Neural crest cell (in vitro differentiated cells): Measurements from ENCODE around the gene SYNM. TPM values are rescaled to one million over a fixed set of nuclear protein-coding genes. Genes with fewer than 3 reads are reported as not detected.

Source experiments
- DNase-seq: peaks from one replicate; pipeline ENCODE4 v3.0.0; 2021; ENCODE audit warnings: low read depth, mixed read lengths, low spot score
- H3K27ac Mint-ChIP-seq: one replicate; pipeline ENCODE4 v1.8.0; 2021; ENCODE audit warnings: mild to moderate bottlenecking, mixed read lengths; ENCODE audit not compliant: unreplicated experiment
- H3K27me3 Mint-ChIP-seq: 2 replicates; pipeline ENCODE4 v1.8.0; 2021; ENCODE audit warnings: low read depth, mild to moderate bottlenecking, mixed read lengths
- H3K36me3 Mint-ChIP-seq: 2 replicates; pipeline ENCODE4 v1.8.0; 2021; ENCODE audit warnings: low read depth, mild to moderate bottlenecking, mixed read lengths
- H3K4me1 Mint-ChIP-seq: 2 replicates; pipeline ENCODE4 v1.8.0; 2021; ENCODE audit warnings: mixed read lengths
- H3K4me3 Mint-ChIP-seq: one replicate; pipeline ENCODE4 v1.8.0; 2021; ENCODE audit warnings: mild to moderate bottlenecking, mixed read lengths
- H3K9me3 Mint-ChIP-seq: 2 replicates; pipeline ENCODE4 v1.8.0; 2021; ENCODE audit warnings: mixed read lengths
- total RNA-seq: library from RNA; stranded (reverse); gene quantifications from 2 replicates; pipeline ENCODE4 v1.2.1, GENCODE V29; 2021
- TF ChIP-seq, protein P1 (sequence below): fragments of 200-600 bp; sonication (generic); conservative IDR thresholded peaks from 2 replicates; pipeline ENCODE4 v1.5.0; 2021; ENCODE audit warnings: antibody characterized with exemption, mild to moderate bottlenecking

The SYNM gene
- total RNA-seq, 1 donor from 2014 or later = 3.1 TPM

DNA sequence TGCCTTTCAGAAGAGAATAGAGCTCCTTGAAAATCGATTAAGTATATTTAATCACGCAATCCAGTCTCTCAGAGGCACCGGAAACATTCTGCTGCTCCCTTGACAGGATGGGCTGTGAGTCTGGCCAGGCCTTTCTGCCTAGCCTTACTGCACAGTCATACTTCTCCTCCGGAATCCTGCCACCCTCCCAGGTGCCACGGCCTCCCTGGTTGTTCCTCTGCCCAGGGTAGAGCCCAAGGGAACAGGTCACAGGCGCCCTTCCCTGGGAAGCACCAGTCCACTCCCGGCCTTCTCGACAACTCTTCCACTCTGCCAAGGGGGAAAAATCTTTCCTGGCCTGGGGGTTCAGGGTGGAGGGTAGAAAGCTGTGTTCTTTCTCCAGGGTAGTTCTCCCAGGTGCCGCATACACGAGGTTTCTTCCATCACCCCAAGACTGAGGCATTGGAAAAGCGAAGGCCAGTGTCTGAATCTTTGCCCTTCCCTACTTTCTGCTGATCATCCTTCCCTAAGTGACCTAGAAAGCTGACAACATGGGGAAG lies 17.4 kb upstream of the SYNM start:
- Mint-ChIP-seq H3K4me3 (no peak overlapping the region), H3K36me3 (no peaks in the 10 kb centered on the region), H3K9me3 (no peaks in the 10 kb centered on the region), H3K4me1 (no peaks in the 10 kb centered on the region), H3K27ac (no peak overlapping the region), H3K27me3 (no peaks in the 10 kb centered on the region)
- TF ChIP-seq, protein P1, sequence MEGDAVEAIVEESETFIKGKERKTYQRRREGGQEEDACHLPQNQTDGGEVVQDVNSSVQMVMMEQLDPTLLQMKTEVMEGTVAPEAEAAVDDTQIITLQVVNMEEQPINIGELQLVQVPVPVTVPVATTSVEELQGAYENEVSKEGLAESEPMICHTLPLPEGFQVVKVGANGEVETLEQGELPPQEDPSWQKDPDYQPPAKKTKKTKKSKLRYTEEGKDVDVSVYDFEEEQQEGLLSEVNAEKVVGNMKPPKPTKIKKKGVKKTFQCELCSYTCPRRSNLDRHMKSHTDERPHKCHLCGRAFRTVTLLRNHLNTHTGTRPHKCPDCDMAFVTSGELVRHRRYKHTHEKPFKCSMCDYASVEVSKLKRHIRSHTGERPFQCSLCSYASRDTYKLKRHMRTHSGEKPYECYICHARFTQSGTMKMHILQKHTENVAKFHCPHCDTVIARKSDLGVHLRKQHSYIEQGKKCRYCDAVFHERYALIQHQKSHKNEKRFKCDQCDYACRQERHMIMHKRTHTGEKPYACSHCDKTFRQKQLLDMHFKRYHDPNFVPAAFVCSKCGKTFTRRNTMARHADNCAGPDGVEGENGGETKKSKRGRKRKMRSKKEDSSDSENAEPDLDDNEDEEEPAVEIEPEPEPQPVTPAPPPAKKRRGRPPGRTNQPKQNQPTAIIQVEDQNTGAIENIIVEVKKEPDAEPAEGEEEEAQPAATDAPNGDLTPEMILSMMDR = no peak
- DNase-seq = no peak

DNA sequence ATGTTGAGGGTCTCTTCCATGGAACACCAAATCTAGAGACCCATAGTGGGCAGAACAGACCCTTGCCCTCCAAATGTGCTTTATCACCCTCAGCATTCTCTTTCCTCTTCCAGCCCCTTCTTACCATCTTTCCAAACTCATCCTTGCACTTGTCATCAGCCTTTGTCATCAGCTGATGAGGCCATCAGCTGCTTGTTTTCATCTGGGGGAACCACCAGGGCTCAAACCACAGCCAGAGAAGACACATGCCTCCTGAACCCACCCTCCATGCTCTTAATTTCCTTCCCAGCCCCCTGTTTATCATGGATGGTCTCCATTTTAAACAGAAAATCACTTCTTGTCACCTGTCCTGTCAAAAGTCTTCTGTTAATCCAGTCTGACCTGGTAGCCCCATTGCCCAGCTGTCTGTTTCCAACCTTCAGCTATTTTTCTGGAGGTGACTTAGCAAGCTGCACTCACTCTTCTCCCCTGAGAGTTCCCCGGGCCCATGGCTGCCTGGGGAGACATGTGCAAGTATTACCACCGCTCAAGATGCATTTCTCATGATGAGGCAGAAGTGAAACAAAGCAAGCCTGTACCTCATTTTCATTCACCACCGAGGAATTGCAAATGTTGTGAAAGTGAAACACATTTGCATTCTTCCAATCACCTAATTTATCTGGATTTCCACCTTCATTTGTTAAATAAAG lies 14.7 kb upstream of the SYNM start:
- Mint-ChIP-seq H3K36me3 (no peaks in the 10 kb centered on the region), H3K9me3 (no peaks in the 10 kb centered on the region), H3K27me3 (no peaks in the 10 kb centered on the region), H3K27ac (no peak overlapping the region), H3K4me3 (no peak overlapping the region), H3K4me1 (no peaks in the 10 kb centered on the region)
- TF ChIP-seq, protein P1 = no peak
- DNase-seq = no peak

DNA sequence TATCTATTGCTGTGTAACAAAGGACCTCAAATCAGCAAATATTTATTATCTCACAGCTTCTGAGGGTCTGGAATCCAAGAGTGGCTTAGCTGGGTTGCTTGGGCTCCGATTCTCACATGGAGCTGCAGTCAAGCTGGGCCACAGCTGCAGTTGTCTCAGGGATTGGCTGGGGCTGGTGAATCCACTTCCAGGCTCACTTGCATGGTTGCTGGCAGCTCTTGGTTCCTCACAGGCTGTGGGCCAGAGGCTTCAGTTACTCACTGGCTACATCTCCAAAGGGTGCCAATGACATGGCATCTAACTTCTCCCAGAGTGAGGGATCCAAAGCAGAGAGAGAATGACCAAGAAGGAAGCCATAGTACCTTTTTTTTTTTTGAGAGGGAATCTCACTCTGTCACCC lies 13.9 kb upstream of the SYNM start:
- Mint-ChIP-seq H3K9me3 (no peaks in the 10 kb centered on the region), H3K27me3 (no peaks in the 10 kb centered on the region), H3K4me1 (no peaks in the 10 kb centered on the region), H3K27ac (peak overlapping the region; percentile 43), H3K36me3 (no peaks in the 10 kb centered on the region), H3K4me3 (no peak overlapping the region)
- DNase-seq = no peak
- TF ChIP-seq, protein P1 = no peak

DNA sequence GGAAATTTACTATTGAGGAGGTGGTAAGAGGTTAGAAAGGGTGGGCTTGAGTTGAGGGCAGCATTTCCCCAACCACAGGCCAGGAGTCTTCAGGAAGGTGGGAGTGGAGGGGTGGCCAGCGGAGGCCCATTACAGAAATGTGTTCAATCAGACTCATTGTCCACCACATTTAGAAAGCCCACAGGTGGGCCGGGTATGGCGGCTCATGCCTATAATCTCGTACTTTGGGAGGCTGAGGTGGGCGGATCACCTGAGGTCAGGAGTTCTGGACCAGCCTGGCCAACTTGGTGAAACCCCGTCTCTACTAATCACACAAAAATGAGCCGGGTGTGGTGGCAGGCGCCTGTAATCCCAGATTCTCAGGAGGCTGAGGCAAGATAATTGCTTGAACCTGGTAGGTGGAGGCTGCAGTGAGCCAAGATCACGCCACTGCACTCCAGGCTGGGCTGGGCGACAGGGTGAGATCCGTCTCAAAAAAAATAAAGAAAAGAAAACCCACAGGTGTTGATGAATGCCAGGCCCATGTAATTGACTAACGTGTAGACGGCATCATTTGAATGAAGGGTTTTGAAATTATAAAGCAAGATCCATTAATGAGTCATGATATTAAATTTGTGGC lies 12.2 kb upstream of the SYNM start:
- Mint-ChIP-seq H3K4me1 (no peaks in the 10 kb centered on the region), H3K4me3 (no peak overlapping the region), H3K27me3 (peaks cover 4% of the 10 kb centered on the region), H3K27ac (no peak overlapping the region), H3K9me3 (no peaks in the 10 kb centered on the region), H3K36me3 (no peaks in the 10 kb centered on the region)
- TF ChIP-seq, protein P1 = no peak
- DNase-seq = no peak

DNA sequence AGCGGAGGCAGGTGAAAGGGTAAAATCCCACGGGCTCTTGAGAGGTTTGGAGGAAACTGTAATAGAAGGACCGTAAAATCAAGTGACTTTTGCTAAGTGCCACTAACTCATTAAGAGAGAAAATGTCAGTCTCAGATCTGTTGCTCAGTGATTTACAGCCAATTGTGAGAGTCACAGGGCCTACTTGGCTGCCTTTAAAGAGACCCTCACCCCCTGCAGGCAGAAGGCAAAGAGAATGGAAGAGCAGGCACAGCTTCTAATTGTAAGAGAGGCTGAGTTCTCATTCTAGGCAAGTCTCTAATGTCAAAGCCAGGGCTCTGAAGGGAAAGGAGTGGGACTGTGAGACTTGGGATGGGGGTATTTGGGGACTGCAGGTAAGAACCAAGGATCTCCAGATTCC lies 9.3 kb upstream of the SYNM start:
- Mint-ChIP-seq H3K4me1 (no peaks in the 10 kb centered on the region), H3K27ac (no peak overlapping the region), H3K36me3 (no peaks in the 10 kb centered on the region), H3K4me3 (no peak overlapping the region), H3K9me3 (no peaks in the 10 kb centered on the region), H3K27me3 (peaks cover 22% of the 10 kb centered on the region)
- TF ChIP-seq, protein P1 = no peak
- no peak for DNase-seq
